GM10266 (cell line): ENCODE data around the gene LSMEM2.

Source experiments
- DNase-seq: peaks from one replicate; pipeline ENCODE4 v3.0.0; 2012; ENCODE audit errors: extremely low spot score
- CTCF ChIP-seq: IDR thresholded peaks from 2 replicates; pipeline ENCODE4 v1.5.1; 2012; ENCODE audit warnings: mild to moderate bottlenecking, low read depth; ENCODE audit not compliant: control insufficient read depth, insufficient read depth; ENCODE audit errors: missing control alignments

LSMEM2 gene

GRCh38 chr3:50327129-50327528 is 48.2 kb downstream of the LSMEM2 start:
- no peak for DNase-seq
- no peak for TF ChIP-seq CTCF

GRCh38 chr3:50327943-50328691 is 49.2 kb downstream of the LSMEM2 start, which contains the start of gene TUSC2:
TUSC2 (minus strand) TSS chr3:50328223; CDS start chr3:50328099, 124 bp downstream.
- peak; percentile 97 for DNase-seq
- TF ChIP-seq CTCF, result no peak

GRCh38 chr3:50330330-50330729 is 51.4 kb downstream of the LSMEM2 start:
- no peak for TF ChIP-seq CTCF
- DNase-seq, result no peak

- TF ChIP-seq CTCF, result no peak
- no peak for DNase-seq
Measured at GRCh38 chr3:50331364-50331907, 52.5 kb downstream of the LSMEM2 start.

GRCh38 chr3:50333744-50334328 is 54.9 kb downstream of the LSMEM2 start:
- no peak for DNase-seq
- no peak for TF ChIP-seq CTCF

- no peak for DNase-seq
Measured at GRCh38 chr3:50334339-50335075, 55.6 kb downstream of the LSMEM2 start.

More at GRCh38 chr3:50334339-50335075, 55.6 kb downstream of the LSMEM2 start:
- no peak for TF ChIP-seq CTCF
